Tibial artery (tissue), 4 donors: ENCODE results near the gene CDV3.
A peak's percentile ranks its signal among the peaks of the same experiment; 100 is the strongest.
"Not testable (repeated sequence)": the region's sequence is repeated elsewhere in the genome, so short reads cannot be mapped to it uniquely, and the experiment has no call there.

Experiments used
- DNase-seq, 2 donors: peaks; one replicate each; pipeline ENCODE4 v3.0.0-alpha.2; 2019
- H3K27ac ChIP-seq, 2 donors: fragments of 200-600 bp; sonication (generic) in 1 of 2; 1 replicate in 1 of 2; 2 replicates in 1 of 2; pipeline ENCODE4 v1.5.1; 2018 to 2019; ENCODE audit warnings: mild to moderate bottlenecking in 1 of 2
- H3K27me3 ChIP-seq, 2 donors: fragments of 200-600 bp; sonication (generic) in 1 of 2; one replicate each; pipeline versions ENCODE4 v1.5.1 to v1.6.0; 2016 to 2019
- H3K36me3 ChIP-seq, 3 donors: fragments of 200-600 bp; sonication (generic) in 2 of 3; one replicate each; pipeline ENCODE4 v1.5.1; 2016 to 2019; ENCODE audit warnings: mild to moderate bottlenecking in 2 of 3
- H3K4me1 ChIP-seq, 4 donors: fragments of 200-600 bp; sonication (generic) in 2 of 4; 1 replicate in 3 of 4; 2 replicates in 1 of 4; pipeline ENCODE4 v1.5.1; 2016 to 2019
- H3K4me3 ChIP-seq, 2 donors: fragments of 200-600 bp; sonication (generic) in 1 of 2; 1 replicate in 1 of 2; 2 replicates in 1 of 2; pipeline ENCODE4 v1.5.1; 2018 to 2019; ENCODE audit warnings: mild to moderate bottlenecking in 2 of 2
- H3K9me3 ChIP-seq, 3 donors: fragments of 200-600 bp; sonication (generic) in 1 of 3; one replicate each; pipeline ENCODE4 v1.5.1; 2016 to 2019
- CTCF ChIP-seq, 2 experiments: fragments of 200-600 bp in 1 of 2; fragments of 450-650 bp in 1 of 2; IDR thresholded peaks; one replicate each; pipeline ENCODE4 v1.5.1; 2017 to 2019; ENCODE audit warnings: antibody characterized with exemption in 2 of 2, mild to moderate bottlenecking in 1 of 2, moderate library complexity in 1 of 2
- intact Hi-C: fragments of 100-400 bp; cut with DNase I; formaldehyde crosslinking; loops from one replicate; pipeline ENCODE4 v1.15.0; 2023; ENCODE audit warnings: low total_unique reads

Gene CDV3

GRCh38 chr3:133547432-133548041 is 25.9 kb upstream of the CDV3 start:
- H3K9me3 ChIP-seq = no peaks in the 10 kb centered on the region
- H3K36me3 ChIP-seq = no peaks in the 10 kb centered on the region
- no peak for DNase-seq
- intact Hi-C loops = no loop called here
- no peaks in the 10 kb centered on the region for H3K27me3 ChIP-seq
- peak overlapping the region; percentile 45 to 57 for H3K27ac ChIP-seq
- no peak for TF ChIP-seq CTCF (IDR thresholded peaks at IDR 0.05)
- H3K4me1 ChIP-seq = peaks cover 0 to 20% (median 19%) of the 10 kb centered on the region in 4 donors
- H3K4me3 ChIP-seq = no peak overlapping the region

- Histone ChIP-seq H3K36me3 (no peaks in the 10 kb centered on the region), H3K4me3 (no peak overlapping the region), H3K9me3 (no peaks in the 10 kb centered on the region), H3K27ac (peak overlapping the region; percentile 45 to 57), H3K4me1 (peaks cover 0 to 20% (median 19%) of the 10 kb centered on the region in 4 donors), H3K27me3 (no peaks in the 10 kb centered on the region)
- TF ChIP-seq CTCF (IDR thresholded peaks at IDR 0.05) = no peak
- intact Hi-C loops = no loop called here
- no peak for DNase-seq
These were observed 25.4 kb upstream of the CDV3 start for GRCh38 chr3:133548090-133548489.

- no peaks in the 10 kb centered on the region for H3K9me3 ChIP-seq
- TF ChIP-seq CTCF (IDR thresholded peaks at IDR 0.05) = no peak
- no peak for DNase-seq
- peaks cover 0 to 20% (median 19%) of the 10 kb centered on the region in 4 donors for H3K4me1 ChIP-seq
- no peaks in the 10 kb centered on the region for H3K36me3 ChIP-seq
- intact Hi-C loops = no loop called here
- no peaks in the 10 kb centered on the region for H3K27me3 ChIP-seq
- H3K4me3 ChIP-seq = no peak overlapping the region
- no peak overlapping the region for H3K27ac ChIP-seq
These were observed 23.9 kb upstream of the CDV3 start for GRCh38 chr3:133549565-133549964.

- H3K9me3 ChIP-seq, intact Hi-C loops, H3K4me3 ChIP-seq, H3K27ac ChIP-seq, DNase-seq, H3K36me3 ChIP-seq, H3K27me3 ChIP-seq: not testable (repeated sequence)
- peaks cover 0 to 20% (median 19%) of the 10 kb centered on the region in 4 donors for H3K4me1 ChIP-seq
These were observed 21.9 kb upstream of the CDV3 start for GRCh38 chr3:133551589-133551988.

- no peak for DNase-seq
- no peak overlapping the region for H3K27ac ChIP-seq
- H3K4me3 ChIP-seq = no peak overlapping the region
- intact Hi-C loops = no loop called here
- H3K4me1 ChIP-seq = no peaks in the 10 kb centered on the region
- no peaks in the 10 kb centered on the region for H3K9me3 ChIP-seq
- TF ChIP-seq CTCF (IDR thresholded peaks at IDR 0.05) = no peak
- H3K27me3 ChIP-seq = no peaks in the 10 kb centered on the region
- no peaks in the 10 kb centered on the region for H3K36me3 ChIP-seq
These were observed 11.8 kb upstream of the CDV3 start for GRCh38 chr3:133561679-133562078.

- no peaks in the 10 kb centered on the region for H3K36me3 ChIP-seq
- H3K27me3 ChIP-seq = no peaks in the 10 kb centered on the region
- H3K4me1 ChIP-seq = no peaks in the 10 kb centered on the region
- H3K9me3 ChIP-seq = no peaks in the 10 kb centered on the region
- intact Hi-C loops = no loop called here
- H3K27ac ChIP-seq = no peak overlapping the region
- H3K4me3 ChIP-seq = no peak overlapping the region
- TF ChIP-seq CTCF (IDR thresholded peaks at IDR 0.05) = no peak
- DNase-seq = no peak
These were observed 11.1 kb upstream of the CDV3 start for GRCh38 chr3:133562376-133562775.
